ENCODE measurements around the gene MAP3K3.

DNA sequence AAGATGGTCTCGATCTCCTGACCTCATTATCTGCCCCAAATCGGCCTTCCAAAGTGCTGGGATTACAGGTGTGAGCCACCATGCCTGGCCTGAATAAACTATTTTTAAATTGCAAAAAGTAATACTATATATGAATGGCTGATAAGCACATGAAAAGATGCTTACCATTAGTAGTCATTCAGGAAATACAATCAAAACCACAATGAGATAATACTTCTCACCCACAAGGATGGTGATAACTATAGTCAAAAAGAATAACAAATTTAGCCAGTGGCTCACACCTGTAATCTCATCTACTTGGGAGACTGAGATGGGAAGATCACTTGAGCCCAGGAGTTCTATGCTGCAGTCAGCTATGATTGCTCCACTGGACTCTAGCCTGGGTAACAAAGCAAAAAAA is 23.9 kb upstream of the MAP3K3 start:
- TF ChIP-seq, protein P1, sequence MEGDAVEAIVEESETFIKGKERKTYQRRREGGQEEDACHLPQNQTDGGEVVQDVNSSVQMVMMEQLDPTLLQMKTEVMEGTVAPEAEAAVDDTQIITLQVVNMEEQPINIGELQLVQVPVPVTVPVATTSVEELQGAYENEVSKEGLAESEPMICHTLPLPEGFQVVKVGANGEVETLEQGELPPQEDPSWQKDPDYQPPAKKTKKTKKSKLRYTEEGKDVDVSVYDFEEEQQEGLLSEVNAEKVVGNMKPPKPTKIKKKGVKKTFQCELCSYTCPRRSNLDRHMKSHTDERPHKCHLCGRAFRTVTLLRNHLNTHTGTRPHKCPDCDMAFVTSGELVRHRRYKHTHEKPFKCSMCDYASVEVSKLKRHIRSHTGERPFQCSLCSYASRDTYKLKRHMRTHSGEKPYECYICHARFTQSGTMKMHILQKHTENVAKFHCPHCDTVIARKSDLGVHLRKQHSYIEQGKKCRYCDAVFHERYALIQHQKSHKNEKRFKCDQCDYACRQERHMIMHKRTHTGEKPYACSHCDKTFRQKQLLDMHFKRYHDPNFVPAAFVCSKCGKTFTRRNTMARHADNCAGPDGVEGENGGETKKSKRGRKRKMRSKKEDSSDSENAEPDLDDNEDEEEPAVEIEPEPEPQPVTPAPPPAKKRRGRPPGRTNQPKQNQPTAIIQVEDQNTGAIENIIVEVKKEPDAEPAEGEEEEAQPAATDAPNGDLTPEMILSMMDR (conservative IDR thresholded peaks at IDR 0.05), result no peak
- TF ChIP-seq EZH2 (IDR thresholded peaks at IDR 0.05; ENCODE audit: low read depth), result no peak
